ENCODE results near the gene SLC8A1.

GRCh38 chr2:40109381-40109780 lies 342.5 kb downstream of the SLC8A1 start:
- TF ChIP-seq POLR2A (IDR thresholded peaks at IDR 0.05) (no peak), POLR2AphosphoS5 (IDR thresholded peaks at IDR 0.05) (no peak)
